IMR-90 (cell line): ENCODE measurements around the gene ITPRIP. TPM values are rescaled to one million over a fixed set of nuclear protein-coding genes. Genes with fewer than 3 reads are reported as not detected.

ENCODE experiments used
- ATAC-seq: fragments of 200-7000 bp; cut with Tn5 transposase; 2 replicates; pipeline ENCODE4 v1.9.1; 2020; ENCODE audit warnings: low read depth, mild to moderate bottlenecking, moderate library complexity
- BruUV-seq: library from RNA; stranded (reverse); fragments of 400-500 nt; replicated peaks from 2 replicates; lab custom pipeline; 2021; lab: Mats Ljungman, UMichigan
- CTCF ChIA-PET: fragments of 300-600 bp; formaldehyde crosslinking; extraction: SDS; loops from one replicate; lab custom pipeline; 2021; ENCODE audit warnings: antibody characterized with exemption; lab: Yijun Ruan, JAX
- POLR2A ChIA-PET: fragments of 300-600 bp; sonication (Branson Sonifier 250); formaldehyde crosslinking; loops from one replicate; lab custom pipeline; 2022; ENCODE audit warnings: antibody characterized with exemption; ENCODE audit not compliant: unreplicated experiment; lab: Charles Lee
- DNase-seq: peaks from one replicate; pipeline ENCODE4 v3.0.0; 2013
- H2AFZ ChIP-seq: replicated peaks from 2 replicates; pipeline ENCODE3; 2013; ENCODE audit warnings: low read length, mild to moderate bottlenecking; ENCODE audit not compliant: poor library complexity
- H2AK5ac ChIP-seq: 2 replicates; pipeline ENCODE4 v1.6.1; 2013; ENCODE audit warnings: low read depth, low read length, inconsistent platforms
- H2AK9ac ChIP-seq: replicated peaks from 2 replicates; pipeline ENCODE3; 2013; ENCODE audit warnings: mild to moderate bottlenecking, low read depth, low read length, moderate library complexity; ENCODE audit not compliant: poor library complexity
- H2BK120ac ChIP-seq: 2 replicates; pipeline ENCODE4 v1.6.1; 2013; ENCODE audit warnings: low read depth, low read length, inconsistent platforms
- H2BK15ac ChIP-seq: 3 replicates; pipeline ENCODE4 v1.6.1; 2013; ENCODE audit warnings: low read depth, low read length, inconsistent platforms
- H2BK20ac ChIP-seq: 2 replicates; pipeline ENCODE4 v1.6.1; 2013; ENCODE audit warnings: low read depth, mild to moderate bottlenecking, inconsistent platforms, low read length, moderate library complexity
- H2BK5ac ChIP-seq: 2 replicates; pipeline ENCODE4 v1.6.1; 2013; ENCODE audit warnings: mild to moderate bottlenecking, low read depth, low read length, inconsistent platforms; ENCODE audit not compliant: poor library complexity, severe bottlenecking
- H3K14ac ChIP-seq: replicated peaks from 2 replicates; pipeline ENCODE4 v1.6.1; 2013; ENCODE audit warnings: low read depth, low read length, inconsistent platforms
- H3K18ac ChIP-seq: 2 replicates; pipeline ENCODE4 v1.6.1; 2013; ENCODE audit warnings: low read depth, low read length, control low read depth
- H3K23ac ChIP-seq: 2 replicates; pipeline ENCODE4 v1.6.1; 2013; ENCODE audit warnings: low read depth, low read length, inconsistent platforms
- H3K27ac ChIP-seq: 2 replicates; pipeline ENCODE4 v1.5.1; 2013; ENCODE audit warnings: mild to moderate bottlenecking, control low read depth, low read length; ENCODE audit not compliant: insufficient read depth
- H3K27me3 ChIP-seq: 2 replicates; pipeline ENCODE4 v1.6.1; 2013; ENCODE audit warnings: low read length; ENCODE audit not compliant: control insufficient read depth, insufficient read depth
- H3K36me3 ChIP-seq: 2 replicates; pipeline ENCODE4 v1.6.1; 2013; ENCODE audit warnings: low read length, mixed read lengths; ENCODE audit not compliant: control insufficient read depth, insufficient read depth
- H3K4ac ChIP-seq: 2 replicates; pipeline ENCODE4 v1.6.1; 2013; ENCODE audit warnings: low read depth, low read length, inconsistent platforms
- H3K4me1 ChIP-seq: 2 replicates; pipeline ENCODE4 v1.6.1; 2013; ENCODE audit warnings: low read length, mixed read lengths; ENCODE audit not compliant: control insufficient read depth, insufficient read depth
- H3K4me2 ChIP-seq: 2 replicates; pipeline ENCODE4 v1.6.1; 2013; ENCODE audit warnings: low read depth, mild to moderate bottlenecking, control low read depth, low read length, moderate library complexity
- H3K4me3 ChIP-seq: 2 replicates; pipeline ENCODE4 v1.5.1; 2013; ENCODE audit warnings: low read depth, mild to moderate bottlenecking, control low read depth, low read length, moderate library complexity; ENCODE audit not compliant: insufficient read depth
- H3K56ac ChIP-seq: 2 replicates; pipeline ENCODE4 v1.6.1; 2013; ENCODE audit warnings: low read length, inconsistent platforms; ENCODE audit not compliant: insufficient read depth; ENCODE audit errors: extremely low read depth
- H3K79me1 ChIP-seq, 2 experiments: 2 replicates each; pipeline ENCODE4 v1.6.1; 2013; ENCODE audit warnings: low read length in 2 of 2, inconsistent platforms in 1 of 2, low read depth in 1 of 2
- H3K9ac ChIP-seq: 2 replicates; pipeline ENCODE4 v1.6.1; 2013; ENCODE audit warnings: low read depth, low read length, control low read depth
- H3K9me1 ChIP-seq: 2 replicates; pipeline ENCODE4 v1.6.1; 2013; ENCODE audit warnings: low read length, inconsistent platforms; ENCODE audit not compliant: insufficient read depth
- H3K9me3 ChIP-seq: 2 replicates; pipeline ENCODE4 v1.6.1; 2013; ENCODE audit warnings: low read length; ENCODE audit not compliant: control insufficient read depth, insufficient read depth
- H4K20me1 ChIP-seq: 2 replicates; pipeline ENCODE4 v1.6.1; 2013; ENCODE audit warnings: low read length, inconsistent platforms; ENCODE audit not compliant: insufficient read depth
- H4K5ac ChIP-seq: 2 replicates; pipeline ENCODE4 v1.6.1; 2013; ENCODE audit warnings: mild to moderate bottlenecking, low read depth, low read length, control low read depth
- H4K8ac ChIP-seq, 2 experiments: 2 replicates each; pipeline ENCODE4 v1.6.1; 2013; ENCODE audit warnings: low read depth in 2 of 2, low read length in 2 of 2, control low read depth in 1 of 2, inconsistent platforms in 1 of 2
- H4K91ac ChIP-seq: 2 replicates; pipeline ENCODE4 v1.6.1; 2013; ENCODE audit warnings: low read depth, low read length, inconsistent platforms; ENCODE audit not compliant: insufficient read depth
- BHLHE40 ChIP-seq: fragments of 150-350 bp; IDR thresholded peaks from 2 replicates; pipeline ENCODE4 v1.6.1; 2016; ENCODE audit warnings: mild to moderate bottlenecking, low read depth, low read length
- MAZ ChIP-seq: IDR thresholded peaks from 2 replicates; pipeline ENCODE4 v1.6.1; 2012; ENCODE audit warnings: low read depth, mild to moderate bottlenecking, low read length, improper control_type of control experiment, moderate library complexity, borderline replicate concordance
- RCOR1 ChIP-seq: IDR thresholded peaks from 2 replicates; pipeline ENCODE4 v1.6.1; 2012; ENCODE audit warnings: mild to moderate bottlenecking, low read length, improper control_type of control experiment; ENCODE audit not compliant: insufficient replicate concordance
- WGBS, 2 experiments: methylation state at CpG; one replicate each; pipeline versions ENCODE4 v1.1.5 to v1.1.7; 2013; ENCODE audit warnings: missing lambda C conversion rate in 2 of 2; ENCODE audit not compliant: insufficient read length in 1 of 2; ENCODE audit errors: extremely low coverage in 2 of 2; 5-methylcytosine and 5-hydroxymethylcytosine counted together
- dilution Hi-C: fragments of 300-500 bp; cut with HindIII; formaldehyde crosslinking; loops from one replicate; pipeline ENCODE4 v1.14.3; 2018; ENCODE audit warnings: low sequenced_read_pairs; ENCODE audit not compliant: unreplicated experiment
- in situ Hi-C: fragments of 300-500 bp; cut with MboI; formaldehyde crosslinking; loops from 3 replicates; pipeline ENCODE4 v1.14.3; 2019; ENCODE audit warnings: low sequenced_read_pairs, inconsistent platforms, mixed read lengths
- intact Hi-C: fragments of 100-400 bp; cut with micrococcal nuclease; formaldehyde crosslinking; loops from 2 replicates; pipeline ENCODE4 v1.10.0; 2022
- polyA plus RNA-seq, 3 experiments: library from polyadenylated mRNA; depleted of rRNA; stranded (reverse); fragments of >200 nt; gene quantifications; 2 replicates each; pipeline ENCODE4 v1.2.3, GENCODE V29; 2012; ENCODE audit warnings: low replicate concordance in 1 of 3
- total RNA-seq: library from RNA; depleted of rRNA; stranded (reverse); fragments of >200 nt; gene quantifications from 2 replicates; pipeline ENCODE4 v1.2.3, GENCODE V29; 2012

Gene ITPRIP
- total and polyA plus RNA-seq, 2 of the 4 experiments (the other 2 are of a cell fraction) = 7.5 to 31.9 TPM

DNA sequence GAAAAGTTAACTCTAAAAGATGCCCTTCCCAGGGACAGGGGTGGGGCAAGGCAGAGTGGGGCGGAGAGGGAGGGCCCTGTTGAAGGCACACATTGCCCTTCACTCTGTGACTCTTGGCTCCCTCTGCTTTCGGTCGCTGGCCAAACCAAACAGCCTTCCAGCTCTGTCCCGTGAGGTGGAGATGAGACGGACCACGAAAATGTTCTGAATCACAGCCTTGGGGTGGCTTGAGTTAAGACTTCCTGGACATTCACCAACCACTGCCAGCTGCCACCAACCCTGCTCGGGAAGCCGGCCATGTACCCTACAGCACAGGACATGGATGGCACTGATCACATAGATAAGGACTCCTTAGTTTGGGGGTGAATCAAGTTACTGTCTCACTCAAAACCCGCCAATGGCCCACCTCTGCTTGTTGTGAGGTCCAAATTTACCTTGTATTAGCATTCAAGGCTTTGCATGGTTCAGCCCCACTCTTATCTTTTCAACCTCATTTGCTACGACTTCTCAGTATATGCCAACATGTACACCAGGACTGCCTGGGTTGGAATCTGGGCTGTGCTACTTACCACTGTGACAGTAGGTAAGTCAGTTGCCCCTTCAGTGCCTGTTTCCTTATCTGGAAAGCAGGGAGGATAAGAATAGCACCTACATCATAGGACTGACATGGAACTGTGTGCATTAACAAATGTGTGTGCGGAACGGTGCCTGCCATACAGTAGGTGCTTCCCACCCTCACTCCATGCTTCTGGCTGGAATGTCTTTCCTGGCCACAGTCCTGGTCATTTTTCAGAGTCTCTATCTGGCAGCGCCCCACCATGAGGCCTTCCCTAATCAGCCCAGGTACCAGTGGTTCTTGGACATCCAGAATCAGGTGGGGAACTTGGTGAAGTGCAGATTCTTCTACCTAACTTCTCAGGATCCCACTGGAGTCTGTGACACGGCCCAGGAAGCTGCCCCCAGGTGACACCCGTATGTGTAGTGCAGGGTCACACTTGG is 28.0 kb downstream of the ITPRIP start:
- POLR2A ChIA-PET = interaction anchor here (0.6 kb wide), 1 partner anchor 43 kb away, joined by 5 read pairs; no protein-coding TSS in a partner anchor
- peak overlapping the region; percentile 89 for H2AK9ac ChIP-seq
- peak overlapping the region; percentile 53 for H3K4ac ChIP-seq
- in situ Hi-C loops (no loop called here), intact Hi-C loops (no loop called here), dilution Hi-C loops (no loop called here)
- peak overlapping the region; percentile 50 for H3K27ac ChIP-seq
- peak overlapping the region; percentile 37; the same call in 1 of the 2 replicates for H3K18ac ChIP-seq
- CTCF ChIA-PET = interaction anchor here (1.2 to 1.3 kb wide), 2 partner anchors 11 to 43 kb away, joined by 3 to 4 read pairs; partner anchors contain the start of gene CFAP58
- H2BK5ac ChIP-seq = peak overlapping the region; percentile 62
- H3K56ac ChIP-seq = no peak overlapping the region
- DNase-seq (peak; percentile 90), ATAC-seq (peak; percentile 69)
- peak overlapping the region; percentile 66 for H2BK20ac ChIP-seq
- H2BK15ac ChIP-seq = peak overlapping the region; percentile 22; the same call in 2 of the 3 replicates
- H3K23ac ChIP-seq = peak overlapping the region; percentile 46
- H3K4me3 ChIP-seq = no peak overlapping the region
- H3K4me1 ChIP-seq = peaks cover 21% of the 10 kb centered on the region
- TF ChIP-seq MAZ (peak; percentile 55; the same call in 1 of the 2 replicates), BHLHE40 (peak; percentile 97), RCOR1 (no peak)
- H4K5ac ChIP-seq = peak overlapping the region; percentile 25; the same call in 1 of the 2 replicates
- H4K91ac ChIP-seq = peak overlapping the region; percentile 29
- H3K14ac ChIP-seq = peak overlapping the region; percentile 69
- WGBS, 2 experiments = no CpG with 5 or more reads among the region's 15 CpGs
- H2AFZ ChIP-seq = peak overlapping the region; percentile 40
- BruUV-seq = no TSS peak
- H2AK5ac ChIP-seq = peak overlapping the region; percentile 84
- peak overlapping the region; percentile 26 to 63; a peak in 3 of 4 replicates for H4K8ac ChIP-seq
- peaks cover 46% of the 10 kb centered on the region for H3K9me1 ChIP-seq
- H3K9me3 ChIP-seq = no peaks in the 10 kb centered on the region
- H3K27me3 ChIP-seq = no peaks in the 10 kb centered on the region
- peaks cover 43% of the 10 kb centered on the region for H3K36me3 ChIP-seq
- peaks cover 45% of the 10 kb centered on the region for H4K20me1 ChIP-seq
- no peak overlapping the region for H3K4me2 ChIP-seq
- H3K9ac ChIP-seq = no peak overlapping the region
- peak overlapping the region; percentile 53 for H2BK120ac ChIP-seq
- peaks cover 21 to 92% of the 10 kb centered on the region in 2 experiments for H3K79me1 ChIP-seq
